ENCODE results near the gene HINFP. TPM values are rescaled to one million over a fixed set of nuclear protein-coding genes. Genes with fewer than 3 reads are reported as not detected.
A peak's percentile ranks its signal among the peaks of the same experiment; 100 is the strongest.

HINFP gene
- total and polyA plus RNA-seq, 9 of the 15 experiments (the other 6 are each of a cell fraction or from before 2014, with no cell fraction given) = 13.8 to 34.1 (median 22.5) TPM

DNA sequence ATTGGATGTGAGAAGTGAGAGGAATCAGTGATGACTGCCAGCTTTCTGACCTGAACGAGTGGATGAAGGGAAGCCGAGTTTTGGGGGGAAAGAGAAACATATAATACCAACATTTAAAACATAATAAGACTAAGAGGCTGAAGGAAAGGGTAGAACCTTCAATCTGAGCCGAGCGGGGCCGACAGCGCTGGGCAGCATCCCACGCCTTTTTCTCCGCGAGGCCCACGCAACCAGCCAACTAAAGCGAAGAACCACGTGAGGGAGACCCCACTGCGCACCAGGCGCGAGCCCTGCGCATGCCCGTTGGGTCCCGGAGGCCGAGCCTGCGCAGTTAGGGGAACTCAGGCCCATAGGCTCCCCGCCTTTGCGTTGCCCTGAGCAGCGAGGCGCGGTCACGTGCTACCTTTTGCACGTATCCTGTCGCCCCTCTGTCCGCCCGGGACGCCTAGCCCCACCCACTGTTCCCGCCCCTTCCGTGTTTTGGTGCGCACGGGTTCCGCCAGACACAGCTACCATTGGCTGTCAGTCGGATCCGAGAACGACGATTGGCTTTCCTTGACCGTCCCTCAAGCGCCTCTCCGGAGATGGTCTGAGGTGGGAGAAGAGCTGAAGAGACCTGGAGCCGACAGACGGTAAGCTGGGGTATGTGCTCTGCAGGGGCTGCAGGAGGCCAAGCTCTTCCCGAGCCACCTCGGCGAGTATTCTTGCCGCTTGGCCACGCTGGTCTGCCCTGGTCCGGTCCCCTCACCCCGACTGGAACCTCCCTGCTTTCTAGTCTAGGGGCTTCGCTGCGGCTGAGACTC, at the start of gene HINFP (continued):
- TF ChIP-seq DNMT1 (IDR thresholded peaks at IDR 0.05) (no peak), NCOA2 (IDR thresholded peaks at IDR 0.05; ENCODE audit: partially characterized antibody in 2 of 2) (no peak), NEUROD1 (IDR thresholded peaks at IDR 0.05; ENCODE audit: borderline replicate concordance, low read depth, low read length, partially characterized antibody) (no peak), NFYB (IDR thresholded peaks at IDR 0.05; ENCODE audit: extremely low read depth, insufficient read length) (peak; percentile 78), CBX1 (IDR thresholded peaks at IDR 0.05; ENCODE audit: low read depth) (no peak), RBFOX2 (IDR thresholded peaks at IDR 0.05; ENCODE audit: low read depth, low read length) (peak; percentile 83), ZNF282 (CRISPR knock-in tag; IDR thresholded peaks at IDR 0.05) (no peak), HDAC6 (IDR thresholded peaks at IDR 0.05; ENCODE audit: low read depth, low read length) (no peak), MCM7 (IDR thresholded peaks at IDR 0.05) (no peak)
- TF ChIP-seq, protein P1, sequence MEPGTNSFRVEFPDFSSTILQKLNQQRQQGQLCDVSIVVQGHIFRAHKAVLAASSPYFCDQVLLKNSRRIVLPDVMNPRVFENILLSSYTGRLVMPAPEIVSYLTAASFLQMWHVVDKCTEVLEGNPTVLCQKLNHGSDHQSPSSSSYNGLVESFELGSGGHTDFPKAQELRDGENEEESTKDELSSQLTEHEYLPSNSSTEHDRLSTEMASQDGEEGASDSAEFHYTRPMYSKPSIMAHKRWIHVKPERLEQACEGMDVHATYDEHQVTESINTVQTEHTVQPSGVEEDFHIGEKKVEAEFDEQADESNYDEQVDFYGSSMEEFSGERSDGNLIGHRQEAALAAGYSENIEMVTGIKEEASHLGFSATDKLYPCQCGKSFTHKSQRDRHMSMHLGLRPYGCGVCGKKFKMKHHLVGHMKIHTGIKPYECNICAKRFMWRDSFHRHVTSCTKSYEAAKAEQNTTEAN (CRISPR knock-in tag; IDR thresholded peaks at IDR 0.05) = 0 out of 2 replicates have a peak, but pooled peaks have one; percentile 60
- TF ChIP-seq, protein P2, sequence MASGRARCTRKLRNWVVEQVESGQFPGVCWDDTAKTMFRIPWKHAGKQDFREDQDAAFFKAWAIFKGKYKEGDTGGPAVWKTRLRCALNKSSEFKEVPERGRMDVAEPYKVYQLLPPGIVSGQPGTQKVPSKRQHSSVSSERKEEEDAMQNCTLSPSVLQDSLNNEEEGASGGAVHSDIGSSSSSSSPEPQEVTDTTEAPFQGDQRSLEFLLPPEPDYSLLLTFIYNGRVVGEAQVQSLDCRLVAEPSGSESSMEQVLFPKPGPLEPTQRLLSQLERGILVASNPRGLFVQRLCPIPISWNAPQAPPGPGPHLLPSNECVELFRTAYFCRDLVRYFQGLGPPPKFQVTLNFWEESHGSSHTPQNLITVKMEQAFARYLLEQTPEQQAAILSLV (tag; IDR thresholded peaks at IDR 0.05) = no peak
- TF ChIP-seq, protein P3, sequence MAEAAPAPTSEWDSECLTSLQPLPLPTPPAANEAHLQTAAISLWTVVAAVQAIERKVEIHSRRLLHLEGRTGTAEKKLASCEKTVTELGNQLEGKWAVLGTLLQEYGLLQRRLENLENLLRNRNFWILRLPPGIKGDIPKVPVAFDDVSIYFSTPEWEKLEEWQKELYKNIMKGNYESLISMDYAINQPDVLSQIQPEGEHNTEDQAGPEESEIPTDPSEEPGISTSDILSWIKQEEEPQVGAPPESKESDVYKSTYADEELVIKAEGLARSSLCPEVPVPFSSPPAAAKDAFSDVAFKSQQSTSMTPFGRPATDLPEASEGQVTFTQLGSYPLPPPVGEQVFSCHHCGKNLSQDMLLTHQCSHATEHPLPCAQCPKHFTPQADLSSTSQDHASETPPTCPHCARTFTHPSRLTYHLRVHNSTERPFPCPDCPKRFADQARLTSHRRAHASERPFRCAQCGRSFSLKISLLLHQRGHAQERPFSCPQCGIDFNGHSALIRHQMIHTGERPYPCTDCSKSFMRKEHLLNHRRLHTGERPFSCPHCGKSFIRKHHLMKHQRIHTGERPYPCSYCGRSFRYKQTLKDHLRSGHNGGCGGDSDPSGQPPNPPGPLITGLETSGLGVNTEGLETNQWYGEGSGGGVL (CRISPR knock-in tag; IDR thresholded peaks at IDR 0.05) = no peak
- TF ChIP-seq, protein P4, sequence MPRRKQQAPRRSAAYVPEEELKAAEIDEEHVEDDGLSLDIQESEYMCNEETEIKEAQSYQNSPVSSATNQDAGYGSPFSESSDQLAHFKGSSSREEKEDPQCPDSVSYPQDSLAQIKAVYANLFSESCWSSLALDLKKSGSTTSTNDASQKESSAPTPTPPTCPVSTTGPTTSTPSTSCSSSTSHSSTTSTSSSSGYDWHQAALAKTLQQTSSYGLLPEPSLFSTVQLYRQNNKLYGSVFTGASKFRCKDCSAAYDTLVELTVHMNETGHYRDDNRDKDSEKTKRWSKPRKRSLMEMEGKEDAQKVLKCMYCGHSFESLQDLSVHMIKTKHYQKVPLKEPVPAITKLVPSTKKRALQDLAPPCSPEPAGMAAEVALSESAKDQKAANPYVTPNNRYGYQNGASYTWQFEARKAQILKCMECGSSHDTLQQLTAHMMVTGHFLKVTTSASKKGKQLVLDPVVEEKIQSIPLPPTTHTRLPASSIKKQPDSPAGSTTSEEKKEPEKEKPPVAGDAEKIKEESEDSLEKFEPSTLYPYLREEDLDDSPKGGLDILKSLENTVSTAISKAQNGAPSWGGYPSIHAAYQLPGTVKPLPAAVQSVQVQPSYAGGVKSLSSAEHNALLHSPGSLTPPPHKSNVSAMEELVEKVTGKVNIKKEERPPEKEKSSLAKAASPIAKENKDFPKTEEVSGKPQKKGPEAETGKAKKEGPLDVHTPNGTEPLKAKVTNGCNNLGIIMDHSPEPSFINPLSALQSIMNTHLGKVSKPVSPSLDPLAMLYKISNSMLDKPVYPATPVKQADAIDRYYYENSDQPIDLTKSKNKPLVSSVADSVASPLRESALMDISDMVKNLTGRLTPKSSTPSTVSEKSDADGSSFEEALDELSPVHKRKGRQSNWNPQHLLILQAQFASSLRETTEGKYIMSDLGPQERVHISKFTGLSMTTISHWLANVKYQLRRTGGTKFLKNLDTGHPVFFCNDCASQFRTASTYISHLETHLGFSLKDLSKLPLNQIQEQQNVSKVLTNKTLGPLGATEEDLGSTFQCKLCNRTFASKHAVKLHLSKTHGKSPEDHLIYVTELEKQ (CRISPR knock-in tag; IDR thresholded peaks at IDR 0.05) = no peak
- TF ChIP-seq, protein P5, sequence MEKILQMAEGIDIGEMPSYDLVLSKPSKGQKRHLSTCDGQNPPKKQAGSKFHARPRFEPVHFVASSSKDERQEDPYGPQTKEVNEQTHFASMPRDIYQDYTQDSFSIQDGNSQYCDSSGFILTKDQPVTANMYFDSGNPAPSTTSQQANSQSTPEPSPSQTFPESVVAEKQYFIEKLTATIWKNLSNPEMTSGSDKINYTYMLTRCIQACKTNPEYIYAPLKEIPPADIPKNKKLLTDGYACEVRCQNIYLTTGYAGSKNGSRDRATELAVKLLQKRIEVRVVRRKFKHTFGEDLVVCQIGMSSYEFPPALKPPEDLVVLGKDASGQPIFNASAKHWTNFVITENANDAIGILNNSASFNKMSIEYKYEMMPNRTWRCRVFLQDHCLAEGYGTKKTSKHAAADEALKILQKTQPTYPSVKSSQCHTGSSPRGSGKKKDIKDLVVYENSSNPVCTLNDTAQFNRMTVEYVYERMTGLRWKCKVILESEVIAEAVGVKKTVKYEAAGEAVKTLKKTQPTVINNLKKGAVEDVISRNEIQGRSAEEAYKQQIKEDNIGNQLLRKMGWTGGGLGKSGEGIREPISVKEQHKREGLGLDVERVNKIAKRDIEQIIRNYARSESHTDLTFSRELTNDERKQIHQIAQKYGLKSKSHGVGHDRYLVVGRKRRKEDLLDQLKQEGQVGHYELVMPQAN (IDR thresholded peaks at IDR 0.05; ENCODE audit: borderline replicate concordance) = peak; percentile 73; the same call in 1 of the 2 replicates
- TF ChIP-seq, protein P6, sequence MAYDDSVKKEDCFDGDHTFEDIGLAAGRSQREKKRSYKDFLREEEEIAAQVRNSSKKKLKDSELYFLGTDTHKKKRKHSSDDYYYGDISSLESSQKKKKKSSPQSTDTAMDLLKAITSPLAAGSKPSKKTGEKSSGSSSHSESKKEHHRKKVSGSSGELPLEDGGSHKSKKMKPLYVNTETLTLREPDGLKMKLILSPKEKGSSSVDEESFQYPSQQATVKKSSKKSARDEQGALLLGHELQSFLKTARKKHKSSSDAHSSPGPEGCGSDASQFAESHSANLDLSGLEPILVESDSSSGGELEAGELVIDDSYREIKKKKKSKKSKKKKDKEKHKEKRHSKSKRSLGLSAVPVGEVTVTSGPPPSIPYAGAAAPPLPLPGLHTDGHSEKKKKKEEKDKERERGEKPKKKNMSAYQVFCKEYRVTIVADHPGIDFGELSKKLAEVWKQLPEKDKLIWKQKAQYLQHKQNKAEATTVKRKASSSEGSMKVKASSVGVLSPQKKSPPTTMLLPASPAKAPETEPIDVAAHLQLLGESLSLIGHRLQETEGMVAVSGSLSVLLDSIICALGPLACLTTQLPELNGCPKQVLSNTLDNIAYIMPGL (CRISPR knock-in tag; IDR thresholded peaks at IDR 0.05) = no peak
